Midbrain (tissue), 1 donor: Measurements from ENCODE around the gene PCDHGA11.
A peak's percentile ranks its signal among the peaks of the same experiment; 100 is the strongest.
"Not testable (repeated sequence)": the region's sequence is repeated elsewhere in the genome, so short reads cannot be mapped to it uniquely, and the experiment has no call there.

Experiments
- DNase-seq: peaks from one replicate; lab custom pipeline; 2025; lab: John Stamatoyannopoulos, UW

Gene PCDHGA11

GRCh38 chr5:141398608-141399007 is 22.2 kb upstream of the PCDHGA11 start:
- DNase-seq: no peak

DNA sequence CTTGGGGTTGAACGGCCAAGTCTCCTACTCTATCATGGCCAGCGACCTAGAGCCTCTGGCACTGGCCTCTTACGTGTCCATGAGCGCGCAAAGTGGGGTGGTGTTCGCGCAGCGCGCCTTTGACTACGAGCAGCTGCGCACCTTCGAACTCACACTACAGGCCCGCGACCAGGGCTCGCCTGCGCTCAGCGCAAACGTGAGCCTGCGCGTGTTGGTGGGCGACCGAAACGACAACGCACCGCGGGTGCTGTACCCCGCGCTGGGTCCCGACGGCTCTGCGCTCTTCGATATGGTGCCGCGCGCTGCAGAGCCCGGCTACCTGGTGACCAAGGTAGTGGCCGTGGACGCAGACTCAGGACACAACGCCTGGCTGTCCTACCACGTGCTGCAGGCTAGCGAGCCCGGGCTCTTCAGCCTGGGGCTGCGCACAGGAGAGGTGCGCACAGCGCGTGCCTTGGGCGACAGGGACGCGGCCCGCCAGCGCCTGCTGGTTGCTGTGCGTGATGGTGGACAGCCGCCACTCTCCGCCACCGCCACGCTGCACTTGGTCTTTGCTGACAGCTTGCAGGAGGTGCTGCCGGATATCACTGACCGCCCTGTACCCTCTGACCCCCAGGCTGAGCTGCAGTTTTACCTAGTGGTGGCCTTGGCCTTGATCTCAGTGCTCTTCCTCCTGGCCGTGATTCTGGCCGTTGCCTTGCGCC is 21.1 kb upstream of the PCDHGA11 start:
- DNase-seq: no peak

- DNase-seq: no peak
These were observed 18.2 kb upstream of the PCDHGA11 start, which contains the start of gene PCDHGA9 for GRCh38 chr5:141402553-141403243. TSS of gene PCDHGA9 (plus strand) at chr5:141402778. CDS start at chr5:141402953, 175 bp downstream.

DNA sequence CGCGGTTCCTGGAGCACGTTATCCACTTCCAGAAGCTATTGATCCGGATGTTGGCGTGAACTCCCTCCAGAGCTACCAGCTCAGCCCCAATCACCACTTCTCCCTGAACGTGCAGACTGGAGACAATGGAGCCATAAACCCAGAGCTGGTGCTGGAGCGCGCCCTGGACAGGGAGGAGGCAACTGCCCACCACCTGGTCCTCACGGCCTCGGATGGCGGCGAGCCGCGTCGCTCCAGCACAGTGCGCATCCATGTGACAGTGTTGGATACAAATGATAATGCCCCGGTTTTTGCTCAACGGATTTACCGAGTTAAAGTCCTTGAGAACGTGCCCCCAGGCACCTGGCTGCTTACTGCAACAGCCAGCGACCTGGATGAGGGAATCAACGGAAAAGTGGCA is 17.5 kb upstream of the PCDHGA11 start:
- no peak for DNase-seq

GRCh38 chr5:141407790-141408505 is 12.9 kb upstream of the PCDHGA11 start, which contains the start of gene PCDHGB6:
TSS of gene PCDHGB6 (plus strand) at chr5:141408021. CDS start at chr5:141408203, 182 bp downstream.
- not testable (repeated sequence) for DNase-seq

GRCh38 chr5:141409598-141410306 is 11.1 kb upstream of the PCDHGA11 start:
- no peak for DNase-seq

DNA sequence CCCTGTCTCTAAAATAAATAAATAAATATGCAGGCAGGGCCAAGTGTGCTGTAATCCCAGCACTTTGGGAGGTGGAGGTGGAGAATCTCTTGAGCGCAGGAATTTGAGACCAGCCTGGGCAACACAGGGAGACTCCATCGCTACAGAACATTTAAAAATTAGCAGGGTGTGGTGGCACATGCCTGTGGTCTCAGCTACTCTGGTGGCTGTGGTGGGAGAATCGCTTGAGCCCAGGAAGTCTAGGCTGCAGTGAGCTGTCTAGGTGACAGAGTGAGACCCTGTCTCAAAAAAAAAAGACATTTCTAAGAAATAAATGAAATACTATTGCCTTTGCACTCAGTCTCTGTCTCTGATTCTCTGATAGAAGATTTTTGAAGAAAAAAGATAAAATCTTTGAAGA is 9.3 kb upstream of the PCDHGA11 start:
- no peak for DNase-seq

GRCh38 chr5:141412854-141413539 is 7.9 kb upstream of the PCDHGA11 start, which contains the start of gene PCDHGA10:
TSS of gene PCDHGA10 (plus strand) at chr5:141412987. CDS start at chr5:141413176, 189 bp downstream.
- DNase-seq: peak; percentile 11

DNA sequence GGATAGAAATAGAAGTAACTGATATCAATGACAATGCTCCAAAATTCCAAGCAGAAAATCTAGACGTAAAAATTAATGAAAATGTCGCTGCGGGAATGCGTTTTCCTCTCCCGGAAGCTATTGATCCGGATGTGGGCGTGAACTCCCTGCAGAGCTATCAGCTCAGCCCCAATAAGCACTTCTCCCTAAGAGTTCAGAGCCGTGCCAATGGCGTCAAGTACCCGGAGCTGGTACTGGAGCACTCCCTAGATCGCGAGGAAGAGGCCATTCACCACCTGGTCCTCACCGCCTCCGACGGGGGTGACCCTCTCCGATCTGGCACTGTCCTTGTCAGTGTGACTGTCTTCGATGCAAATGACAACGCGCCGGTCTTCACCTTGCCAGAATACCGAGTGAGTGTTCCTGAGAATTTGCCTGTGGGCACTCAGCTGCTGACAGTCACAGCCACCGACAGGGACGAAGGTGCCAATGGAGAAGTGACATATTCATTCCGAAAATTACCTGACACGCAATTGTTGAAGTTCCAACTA is 7.2 kb upstream of the PCDHGA11 start:
- DNase-seq: no peak

GRCh38 chr5:141414548-141415274 is 6.1 kb upstream of the PCDHGA11 start:
- not testable (repeated sequence) for DNase-seq

DNA sequence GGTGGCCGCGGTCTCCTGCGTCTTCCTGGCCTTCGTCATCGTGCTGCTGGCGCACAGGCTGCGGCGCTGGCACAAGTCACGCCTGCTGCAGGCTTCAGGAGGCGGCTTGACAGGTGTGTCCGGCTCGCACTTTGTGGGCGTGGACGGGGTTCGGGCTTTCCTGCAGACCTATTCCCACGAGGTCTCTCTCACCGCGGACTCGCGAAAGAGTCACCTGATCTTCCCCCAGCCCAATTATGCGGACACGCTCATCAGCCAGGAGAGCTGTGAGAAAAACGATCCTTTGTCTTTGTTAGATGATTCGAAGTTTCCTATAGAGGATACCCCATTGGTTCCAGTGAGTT is 5.6 kb upstream of the PCDHGA11 start:
- DNase-seq: not testable (repeated sequence)

- DNase-seq: peak; percentile 41
These were observed 3.2 kb upstream of the PCDHGA11 start, which contains the start of gene PCDHGB7 for GRCh38 chr5:141417494-141418172. TSS of gene PCDHGB7 (plus strand) at chr5:141417677. CDS start at chr5:141417860, 183 bp downstream.

GRCh38 chr5:141419074-141419880 is 1.6 kb upstream of the PCDHGA11 start:
- no peak for DNase-seq

DNA sequence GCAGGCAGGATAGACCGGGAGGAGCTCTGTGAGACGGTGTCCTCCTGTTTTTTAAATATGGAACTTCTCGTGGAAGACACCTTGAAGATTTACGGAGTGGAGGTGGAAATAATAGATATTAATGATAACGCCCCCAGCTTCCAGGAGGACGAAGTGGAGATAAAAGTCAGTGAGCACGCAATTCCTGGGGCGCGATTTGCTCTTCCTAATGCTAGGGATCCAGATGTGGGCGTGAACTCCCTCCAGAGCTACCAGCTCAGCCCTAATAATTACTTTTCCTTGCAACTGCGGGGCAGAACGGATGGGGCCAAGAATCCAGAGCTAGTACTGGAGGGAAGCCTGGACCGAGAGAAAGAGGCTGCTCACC is 621 bp downstream of the PCDHGA11 start:
- DNase-seq: no peak

DNA sequence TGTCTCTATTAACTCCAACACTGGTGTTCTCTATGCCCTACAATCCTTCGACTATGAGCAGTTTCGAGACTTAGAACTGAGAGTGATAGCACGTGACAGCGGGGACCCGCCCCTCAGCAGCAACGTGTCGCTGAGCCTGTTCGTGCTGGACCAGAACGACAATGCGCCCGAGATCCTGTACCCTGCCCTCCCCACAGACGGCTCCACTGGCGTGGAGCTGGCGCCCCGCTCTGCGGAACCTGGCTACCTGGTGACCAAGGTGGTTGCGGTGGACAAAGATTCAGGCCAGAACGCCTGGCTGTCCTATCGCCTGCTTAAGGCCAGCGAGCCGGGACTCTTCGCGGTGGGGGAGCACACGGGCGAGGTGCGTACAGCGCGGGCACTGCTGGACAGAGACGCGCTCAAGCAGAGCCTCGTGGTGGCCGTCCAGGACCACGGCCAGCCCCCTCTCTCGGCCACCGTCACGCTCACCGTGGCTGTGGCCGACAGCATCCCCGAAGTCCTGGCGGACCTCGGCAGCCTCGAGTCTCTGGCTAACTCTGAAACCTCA is 2.0 kb downstream of the PCDHGA11 start:
- no peak for DNase-seq

DNA sequence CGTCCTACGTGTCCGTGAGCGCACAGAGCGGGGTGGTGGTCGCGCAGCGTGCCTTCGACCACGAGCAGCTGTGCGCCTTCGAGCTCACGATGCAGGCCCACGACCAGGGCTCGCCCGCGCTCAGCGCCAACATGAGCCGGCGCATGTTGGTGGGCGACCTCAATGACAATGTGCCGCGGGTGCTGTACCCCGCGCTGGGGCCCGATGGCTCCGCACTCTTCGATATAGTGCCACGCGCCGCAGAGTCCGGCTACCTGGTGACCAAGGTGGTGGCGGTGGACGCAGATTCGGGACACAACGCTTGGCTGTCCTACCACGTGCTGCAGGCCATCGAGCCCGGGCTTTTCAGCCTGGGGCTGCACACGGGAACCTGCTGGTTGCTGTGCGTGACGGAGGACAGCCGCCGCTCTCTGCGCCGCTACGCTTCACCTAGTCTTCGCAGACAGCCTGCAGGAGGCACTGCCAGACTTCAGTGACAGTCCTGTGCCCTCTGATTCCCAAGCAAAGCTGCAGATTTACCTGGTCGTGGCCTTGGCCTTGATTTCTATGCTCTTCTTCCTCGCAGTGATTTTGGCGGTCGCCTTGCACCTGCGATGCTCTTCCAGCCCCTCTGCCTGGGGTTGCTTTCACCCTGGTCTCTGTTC is 7.1 kb downstream of the PCDHGA11 start:
- no peak for DNase-seq

GRCh38 chr5:141430332-141431113 is 9.7 kb downstream of the PCDHGA11 start, which contains the start of gene PCDHGA12:
TSS of gene PCDHGA12 (plus strand) at chr5:141430507. CDS start at chr5:141430760, 253 bp downstream.
- peak; percentile 7 for DNase-seq
